Muscle of leg (tissue), 11 donors: ENCODE results near the gene ELMO1. TPM values are rescaled to one million over a fixed set of nuclear protein-coding genes. Genes with fewer than 3 reads are reported as not detected.

Experiments
- DNase-seq: peaks from one replicate; pipeline ENCODE4 v3.0.0; 2013
- H3K27ac ChIP-seq: one replicate; pipeline ENCODE4 v1.5.1; 2013; ENCODE audit warnings: mild to moderate bottlenecking, low read length, control low read depth
- H3K27me3 ChIP-seq: one replicate; pipeline ENCODE4 v1.6.1; 2013; ENCODE audit warnings: low read length; ENCODE audit not compliant: control insufficient read depth, insufficient read depth
- H3K36me3 ChIP-seq: one replicate; pipeline ENCODE4 v1.6.1; 2013; ENCODE audit warnings: low read length; ENCODE audit not compliant: control insufficient read depth, insufficient read depth
- H3K4me1 ChIP-seq: one replicate; pipeline ENCODE4 v1.6.1; 2013; ENCODE audit warnings: low read length; ENCODE audit not compliant: control insufficient read depth, insufficient read depth
- H3K4me3 ChIP-seq: one replicate; pipeline ENCODE4 v1.5.1; 2013; ENCODE audit warnings: low read length, control low read depth
- H3K9me3 ChIP-seq: replicated peaks from 2 replicates; pipeline ENCODE4 v1.6.1; 2013; ENCODE audit warnings: low read depth, low read length; ENCODE audit not compliant: control insufficient read depth
- WGBS: methylation state at CpG from one replicate; pipeline ENCODE4 v1.1.5; 2013; ENCODE audit warnings: missing lambda C conversion rate; ENCODE audit not compliant: insufficient coverage; 5-methylcytosine and 5-hydroxymethylcytosine counted together
- polyA plus RNA-seq, 8 donors: library from polyadenylated mRNA; unstranded; fragments of 120-200 nt; gene quantifications; one replicate each; pipeline versions ENCODE4 v1.2.1 to v1.2.3, GENCODE V29; 2013; ENCODE audit warnings: inconsistent platforms in 1 of 8, low replicate concordance in 1 of 8; ENCODE audit not compliant: insufficient read length in 8 of 8, insufficient read depth in 1 of 8
- total RNA-seq: library from RNA; stranded (reverse); fragments of 120-200 nt; gene quantifications from one replicate; pipeline ENCODE4 v1.2.4, GENCODE V29; 2013

ELMO1 gene
- total and polyA plus RNA-seq, 9 donors = 20.3 to 40.7 (median 25.0) TPM

DNA sequence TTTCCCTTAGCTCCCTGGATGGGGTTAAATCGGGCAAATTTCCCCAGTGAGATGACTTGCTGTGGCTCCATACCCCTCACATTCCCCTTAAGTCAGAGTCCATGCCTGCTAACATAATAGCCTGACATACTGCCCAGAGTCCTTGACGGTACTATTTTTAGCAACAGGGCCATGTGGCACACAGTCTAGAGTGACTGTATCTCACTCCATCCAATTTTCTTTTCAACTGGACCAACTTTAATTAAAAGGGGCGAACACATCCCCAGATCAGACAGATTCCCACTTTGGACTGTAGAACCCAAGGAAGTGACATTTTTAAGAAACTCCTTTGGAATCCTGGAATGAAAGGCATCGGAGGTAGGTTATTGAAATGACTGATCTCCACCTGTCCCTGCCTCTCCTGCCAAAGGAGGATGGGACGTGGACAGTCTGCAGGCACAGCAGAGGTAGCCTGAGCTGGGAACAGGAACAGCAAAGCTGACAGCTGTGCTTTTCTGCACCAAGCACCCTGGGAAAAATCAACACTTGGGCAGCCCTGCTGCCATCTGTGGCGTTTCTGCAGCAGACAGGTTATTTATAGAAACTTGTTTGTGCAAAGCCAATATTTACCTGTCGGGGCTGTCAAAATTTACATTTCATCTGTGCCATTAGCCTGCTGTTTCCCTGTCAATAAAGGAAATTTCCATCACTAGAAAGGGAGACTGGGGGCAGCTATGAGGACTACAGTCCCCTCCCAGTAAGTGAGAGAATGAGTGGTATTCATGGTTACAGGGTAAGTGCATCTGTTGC is 502.9 kb downstream of the ELMO1 start:
- peak; percentile 72 for DNase-seq
- H3K4me3 ChIP-seq = no peak overlapping the region

GRCh38 chr7:36944838-36945237 is 503.8 kb downstream of the ELMO1 start:
- Histone ChIP-seq H3K4me3 (no peak overlapping the region), H3K27ac (peak overlapping the region; percentile 86), H3K36me3 (no peaks in the 10 kb centered on the region), H3K9me3 (no peaks in the 10 kb centered on the region), H3K4me1 (peaks cover 37% of the 10 kb centered on the region), H3K27me3 (no peaks in the 10 kb centered on the region)
- WGBS = 77% methylated on average over 5 of the region's 5 CpGs
- no peak for DNase-seq

More for the DNA sequence above, 502.9 kb downstream of the ELMO1 start:
- Histone ChIP-seq H3K27me3 (no peaks in the 10 kb centered on the region), H3K27ac (peak overlapping the region; percentile 86), H3K4me1 (peaks cover 42% of the 10 kb centered on the region), H3K9me3 (no peaks in the 10 kb centered on the region), H3K36me3 (no peaks in the 10 kb centered on the region)
- WGBS = 40% methylated on average over 1 of the region's 7 CpGs

GRCh38 chr7:36943591-36944435 is 504.9 kb downstream of the ELMO1 start:
- Histone ChIP-seq H3K4me3 (no peak overlapping the region), H3K36me3 (no peaks in the 10 kb centered on the region), H3K4me1 (peaks cover 27% of the 10 kb centered on the region), H3K27ac (peak overlapping the region; percentile 86), H3K27me3 (no peaks in the 10 kb centered on the region), H3K9me3 (no peaks in the 10 kb centered on the region)
- peak; percentile 39 for DNase-seq
- 50% methylated on average over 3 of the region's 8 CpGs for WGBS

GRCh38 chr7:36942955-36943354 is 505.7 kb downstream of the ELMO1 start:
- Histone ChIP-seq H3K4me3 (no peak overlapping the region), H3K9me3 (peaks cover 2% of the 10 kb centered on the region), H3K27me3 (no peaks in the 10 kb centered on the region), H3K36me3 (no peaks in the 10 kb centered on the region), H3K27ac (no peak overlapping the region), H3K4me1 (peaks cover 27% of the 10 kb centered on the region)
- no peak for DNase-seq
- 93% methylated on average over 9 of the region's 9 CpGs for WGBS

- H3K36me3 ChIP-seq = no peaks in the 10 kb centered on the region
- H3K4me3 ChIP-seq = no peak overlapping the region
- H3K9me3 ChIP-seq = peaks cover 6% of the 10 kb centered on the region
- H3K27me3 ChIP-seq = no peaks in the 10 kb centered on the region
- H3K4me1 ChIP-seq = peaks cover 27% of the 10 kb centered on the region
- WGBS = 100% methylated on average over 1 of the region's 4 CpGs
- DNase-seq = no peak
- no peak overlapping the region for H3K27ac ChIP-seq
These were observed 506.1 kb downstream of the ELMO1 start for GRCh38 chr7:36942541-36942940.

DNA sequence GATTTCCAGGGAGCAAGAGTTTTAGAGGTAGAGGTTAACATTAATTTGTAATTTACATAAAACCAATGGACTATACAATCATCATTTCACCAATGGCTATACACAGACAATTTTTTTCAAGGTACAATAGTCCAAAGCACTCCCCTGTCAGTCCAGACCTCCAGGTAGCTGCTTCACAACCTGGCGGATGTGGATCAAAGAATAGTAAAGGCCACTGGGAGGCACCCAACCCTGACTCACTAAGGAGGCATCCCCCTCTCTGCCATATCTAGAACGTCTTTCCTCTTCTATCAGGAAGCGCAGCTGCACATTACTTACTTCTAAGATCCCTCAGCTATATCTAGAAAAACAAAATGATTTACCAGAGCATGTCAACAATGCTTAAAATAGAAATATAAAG is 506.6 kb downstream of the ELMO1 start:
- H3K4me1 ChIP-seq = peaks cover 27% of the 10 kb centered on the region
- no CpG with 5 or more reads among the region's 3 CpGs for WGBS
- no peak for DNase-seq
- peaks cover 10% of the 10 kb centered on the region for H3K9me3 ChIP-seq
- no peaks in the 10 kb centered on the region for H3K27me3 ChIP-seq
- no peak overlapping the region for H3K4me3 ChIP-seq
- no peak overlapping the region for H3K27ac ChIP-seq
- H3K36me3 ChIP-seq = no peaks in the 10 kb centered on the region

DNA sequence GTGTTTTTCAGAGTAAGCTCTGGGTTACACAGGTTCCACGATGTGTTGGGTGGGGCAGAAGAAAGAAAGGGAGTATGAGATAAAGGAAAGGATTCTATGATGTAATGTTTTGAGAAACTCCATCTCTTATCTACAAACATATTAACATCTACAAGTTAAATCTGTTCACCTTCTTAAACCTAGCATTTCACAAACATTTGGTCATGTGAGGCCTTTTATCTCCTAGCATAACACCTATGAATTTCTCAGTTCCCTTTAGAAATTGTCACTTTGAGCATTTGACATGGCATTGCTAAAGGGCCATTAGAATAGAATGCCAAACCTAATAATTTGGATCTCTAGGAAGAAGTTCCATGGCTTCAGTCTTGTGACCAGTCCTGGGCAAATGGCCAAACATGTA is 507.3 kb downstream of the ELMO1 start:
- H3K4me1 ChIP-seq = peaks cover 26% of the 10 kb centered on the region
- H3K9me3 ChIP-seq = peaks cover 15% of the 10 kb centered on the region
- WGBS = no CpG with 5 or more reads among the region's 1 CpG
- no peak overlapping the region for H3K4me3 ChIP-seq
- H3K36me3 ChIP-seq = no peaks in the 10 kb centered on the region
- H3K27ac ChIP-seq = no peak overlapping the region
- no peak for DNase-seq
- no peaks in the 10 kb centered on the region for H3K27me3 ChIP-seq

GRCh38 chr7:36939816-36940215 is 508.8 kb downstream of the ELMO1 start:
- Histone ChIP-seq H3K4me3 (no peak overlapping the region), H3K27me3 (no peaks in the 10 kb centered on the region), H3K9me3 (peaks cover 18% of the 10 kb centered on the region), H3K36me3 (no peaks in the 10 kb centered on the region), H3K27ac (no peak overlapping the region), H3K4me1 (peaks cover 14% of the 10 kb centered on the region)
- WGBS = 53% methylated on average over 2 of the region's 4 CpGs
- DNase-seq = no peak

GRCh38 chr7:36937754-36938563 is 510.7 kb downstream of the ELMO1 start:
- H3K36me3 ChIP-seq = no peaks in the 10 kb centered on the region
- no peak for DNase-seq
- H3K27me3 ChIP-seq = no peaks in the 10 kb centered on the region
- no peak overlapping the region for H3K4me3 ChIP-seq
- no peak overlapping the region for H3K27ac ChIP-seq
- 90% methylated on average over 2 of the region's 2 CpGs for WGBS
- H3K9me3 ChIP-seq = peaks cover 18% of the 10 kb centered on the region
- peaks cover 2% of the 10 kb centered on the region for H3K4me1 ChIP-seq

GRCh38 chr7:36931892-36932291 is 516.8 kb downstream of the ELMO1 start:
- Histone ChIP-seq H3K27ac (no peak overlapping the region), H3K27me3 (no peaks in the 10 kb centered on the region), H3K36me3 (no peaks in the 10 kb centered on the region), H3K4me3 (no peak overlapping the region), H3K9me3 (peaks cover 8% of the 10 kb centered on the region), H3K4me1 (no peaks in the 10 kb centered on the region)
- DNase-seq = no peak
- no CpG with 5 or more reads among the region's 1 CpG for WGBS
